K562 (cell line): ENCODE results near the gene PPM1E. TPM values are rescaled to one million over a fixed set of nuclear protein-coding genes. Genes with fewer than 3 reads are reported as not detected.

Experiments used
- ATAC-seq: fragments of 200-7000 bp; cut with Tn5 transposase; 3 replicates; pipeline ENCODE4 v1.9.1; 2020; ENCODE audit warnings: moderate library complexity
- BruUV-seq: library from RNA; stranded (reverse); fragments of 400-500 nt; replicated peaks from 2 replicates; lab custom pipeline; 2021; lab: Mats Ljungman, UMichigan
- CTCF ChIA-PET: fragments of 300-600 bp; formaldehyde crosslinking; extraction: SDS; loops from one replicate; lab custom pipeline; 2021; ENCODE audit warnings: low intra/inter-chr PET ratio; lab: Yijun Ruan, JAX
- POLR2A ChIA-PET: fragments of 300-600, 350-650 bp; sonication (Branson Sonifier 250); formaldehyde crosslinking; extraction: SDS; loops from one replicate; lab custom pipeline; 2021; ENCODE audit warnings: antibody characterized with exemption, inconsistent platforms; lab: Yijun Ruan, JAX
- DNase-seq, 4 experiments: peaks; one replicate each; pipeline versions ENCODE4 v3.0.0 to v3.0.0-alpha.2; 2011 to 2018; ENCODE audit warnings: low spot score in 3 of 4, mixed read lengths in 3 of 4; ENCODE audit errors: extremely low read depth in 1 of 4
- FAIRE-seq: peaks from 2 replicates; lab custom pipeline; 2011; peaks lifted over from hg19 to GRCh38; lab: Jason Lieb, UNC
- H2AFZ ChIP-seq: 2 replicates; pipeline ENCODE4 v1.6.0; 2011; ENCODE audit warnings: low read depth, low read length, control low read depth, inconsistent platforms
- H3K27ac ChIP-seq: fragments of 200-600 bp; 3 replicates; pipeline ENCODE4 v1.8.0; 2011; ENCODE audit warnings: low read depth, mild to moderate bottlenecking, control low read depth, inconsistent platforms, low read length, moderate library complexity, mixed read lengths; ENCODE audit errors: extremely low read depth
- H3K27me3 ChIP-seq, 2 experiments: fragments of 300-600 bp in 1 of 2; 2 replicates in 1 of 2; 3 replicates in 1 of 2; pipeline versions ENCODE4 v1.6.0 to v1.8.0; 2011; ENCODE audit warnings: inconsistent platforms in 2 of 2, low read length in 2 of 2, mild to moderate bottlenecking in 1 of 2, mixed read lengths in 1 of 2, moderate library complexity in 1 of 2; ENCODE audit not compliant: control insufficient read depth in 2 of 2, insufficient read depth in 2 of 2
- H3K36me3 ChIP-seq: fragments of 300-600 bp; 3 replicates; pipeline ENCODE4 v1.8.0; 2011; ENCODE audit warnings: mild to moderate bottlenecking, low read length, inconsistent platforms; ENCODE audit not compliant: control insufficient read depth, insufficient read depth
- H3K4me1 ChIP-seq, 2 experiments: fragments of 200-600 bp in 1 of 2; replicated peaks in 1 of 2; 2 replicates in 1 of 2; 3 replicates in 1 of 2; pipeline versions ENCODE4 v1.5.1 to v1.8.0; 2011; ENCODE audit warnings: inconsistent platforms in 2 of 2, low read length in 2 of 2, mild to moderate bottlenecking in 1 of 2, mixed read lengths in 1 of 2, moderate library complexity in 1 of 2; ENCODE audit not compliant: control insufficient read depth in 2 of 2, insufficient read depth in 2 of 2
- H3K4me2 ChIP-seq: 2 replicates; pipeline ENCODE4 v1.6.1; 2011; ENCODE audit warnings: low read length, control low read depth, inconsistent platforms, mixed read lengths; ENCODE audit not compliant: insufficient read depth
- H3K4me3 ChIP-seq: fragments of 200-600 bp; sonication (generic), shearing (Covaris generic); 2 replicates; pipeline ENCODE4 v1.5.1; 2016; ENCODE audit warnings: control low read depth, inconsistent platforms
- H3K79me2 ChIP-seq: fragments of 200-600 bp; 3 replicates; pipeline ENCODE4 v1.8.0; 2011; ENCODE audit warnings: low read length, inconsistent platforms; ENCODE audit not compliant: control insufficient read depth, insufficient read depth
- H3K9ac ChIP-seq, 2 experiments: 2 replicates each; pipeline versions ENCODE4 v1.6.0 to v1.6.1; 2011; ENCODE audit warnings: low read depth in 2 of 2, low read length in 2 of 2, control low read depth in 1 of 2, inconsistent platforms in 1 of 2, mild to moderate bottlenecking in 1 of 2, mixed read lengths in 1 of 2; ENCODE audit not compliant: insufficient read depth in 1 of 2
- H3K9me1 ChIP-seq: one replicate; pipeline ENCODE4 v1.6.0; 2011; ENCODE audit warnings: inconsistent platforms, mild to moderate bottlenecking, low read length, moderate library complexity; ENCODE audit not compliant: control insufficient read depth, insufficient read depth
- H3K9me3 ChIP-seq: replicated peaks from 2 replicates; pipeline ENCODE4 v1.5.1; 2011; ENCODE audit warnings: low read depth, low read length, inconsistent platforms; ENCODE audit not compliant: control insufficient read depth, insufficient read depth
- H4K20me1 ChIP-seq: replicated peaks from 2 replicates; pipeline ENCODE4 v1.6.1; 2011; ENCODE audit warnings: low read length, inconsistent platforms, mixed read lengths; ENCODE audit not compliant: control insufficient read depth, insufficient read depth
- ARID4B ChIP-seq: sonication (generic); formaldehyde crosslinking; IDR thresholded peaks from 2 replicates; pipeline ENCODE4 v1.8.0; 2022; ENCODE audit warnings: mild to moderate bottlenecking, missing genetic modification reagents
- CBFA2T3 ChIP-seq: fragments of 450-650 bp; IDR thresholded peaks from 2 replicates; pipeline ENCODE4 v1.6.1; 2017
- MCM5 ChIP-seq: fragments of 450-650 bp; IDR thresholded peaks from 2 replicates; pipeline ENCODE4 v1.6.1; 2016; ENCODE audit warnings: low read depth
- PTBP1 ChIP-seq: fragments of 200-400 bp; formaldehyde crosslinking; IDR thresholded peaks from 2 replicates; pipeline ENCODE4 v1.6.1; 2017; ENCODE audit warnings: low read depth, low read length
- PTTG1 ChIP-seq: fragments of 450-650 bp; IDR thresholded peaks from 2 replicates; pipeline ENCODE4 v1.6.1; 2016; ENCODE audit warnings: low read depth, mild to moderate bottlenecking, missing genetic modification characterization, missing compliant biosample characterization
- WGBS: fragments of 100-300 bp; shearing (Covaris generic); methylation state at CpG from one replicate; pipeline ENCODE4 v1.1.6; 2016; ENCODE audit warnings: low coverage, mixed read lengths; ENCODE audit not compliant: insufficient coverage; ENCODE audit errors: missing lambda C conversion rate; 5-methylcytosine and 5-hydroxymethylcytosine counted together
- in situ Hi-C: fragments of 300-500 bp; cut with MboI; formaldehyde crosslinking; loops from 4 replicates; pipeline ENCODE4 v1.15.0; 2018; ENCODE audit warnings: inconsistent platforms, mixed read lengths
- intact Hi-C: fragments of 100-400 bp; cut with micrococcal nuclease; formaldehyde crosslinking; loops from 2 replicates; pipeline ENCODE4 v1.14.2; 2022
- polyA plus RNA-seq, 8 experiments: library from polyadenylated mRNA; depleted of rRNA in 4 of 8; stranded (reverse) in 5 of 8; unstranded in 3 of 8; fragments of >200 nt; fragmentation: Nextera tagmentation in 2 of 8; fragmentation: Illumina TruSeq in 1 of 8; extraction: Ambion mirVana in 2 of 8; extraction: Trizol in 1 of 8; gene quantifications; 2 replicates each; pipeline versions ENCODE4 v1.2.1 to v1.2.3, GENCODE V29; 2011 to 2014; ENCODE audit warnings: inconsistent platforms in 1 of 8, missing spikeins in 1 of 8
- total RNA-seq, 7 experiments: library from RNA; depleted of rRNA in 6 of 7; stranded (reverse); fragments of >200 nt in 6 of 7; fragmentation: Illumina TruSeq in 2 of 7; extraction: Trizol in 2 of 7; gene quantifications; 2 replicates each; pipeline versions ENCODE4 v1.2.1 to v1.2.3, GENCODE V29; 2011 to 2021; ENCODE audit warnings: low replicate concordance in 1 of 7

The PPM1E gene
- total and polyA plus RNA-seq, 9 of the 15 experiments (the other 6 are each of a cell fraction or from before 2014, with no cell fraction given): 1.0 to 5.7 (median 4.7) TPM

- intact Hi-C loops: no loop called here
- ATAC-seq: no peak
- Histone ChIP-seq H3K27ac (no peak overlapping the region), H4K20me1 (no peaks in the 10 kb centered on the region), H3K9me3 (no peaks in the 10 kb centered on the region), H3K79me2 (no peaks in the 10 kb centered on the region), H2AFZ (no peak overlapping the region), H3K36me3 (no peaks in the 10 kb centered on the region), H3K27me3 (no peaks in the 10 kb centered on the region), H3K4me1 (no peaks in the 10 kb centered on the region), H3K9ac (no peak overlapping the region), H3K4me2 (no peak overlapping the region), H3K4me3 (no peak overlapping the region), H3K9me1 (no peaks in the 10 kb centered on the region)
- no peak for FAIRE-seq
- WGBS: 52% methylated on average over 5 of the region's 5 CpGs
- POLR2A ChIA-PET: no interaction called here
- no TSS peak for BruUV-seq
- no peak for DNase-seq
- TF ChIP-seq MCM5 (no peak), CBFA2T3 (no peak), ARID4B (no peak), PTBP1 (no peak), PTTG1 (no peak)
- CTCF ChIA-PET: no interaction called here
- in situ Hi-C loops: no loop called here
These were observed 50.4 kb downstream of the PPM1E start for GRCh38 chr17:58806046-58806445.
